Upper lobe of left lung (tissue), 6 donors: ENCODE results near the gene PNPLA7. TPM values are rescaled to one million over a fixed set of nuclear protein-coding genes. Genes with fewer than 3 reads are reported as not detected.
"Not testable (repeated sequence)": the region's sequence is repeated elsewhere in the genome, so short reads cannot be mapped to it uniquely, and the experiment has no call there.

Experiments used
- ATAC-seq, 2 donors: fragments of 200-7000 bp; cut with Tn5 transposase; one replicate each; pipeline ENCODE4 v1.9.1; 2022; ENCODE audit warnings: mild to moderate bottlenecking in 2 of 2, moderate library complexity in 2 of 2; ENCODE audit not compliant: low FRiP score in 2 of 2
- DNase-seq, 2 donors: peaks; one replicate each; pipeline ENCODE4 v3.0.0-alpha.2; 2019 to 2020
- H3K27ac ChIP-seq, 4 donors: fragments of 200-600 bp; sonication (generic); one replicate each; pipeline ENCODE4 v1.5.1; 2016 to 2019
- H3K27me3 ChIP-seq, 4 donors: fragments of 200-600 bp; sonication (generic); one replicate each; pipeline ENCODE4 v1.5.1; 2017 to 2019
- H3K36me3 ChIP-seq, 4 donors: fragments of 200-600 bp; sonication (generic); one replicate each; pipeline ENCODE4 v1.5.1; 2016 to 2019
- H3K4me1 ChIP-seq, 4 donors: fragments of 200-600 bp; sonication (generic); one replicate each; pipeline ENCODE4 v1.5.1; 2018 to 2019
- H3K4me3 ChIP-seq, 4 donors: fragments of 200-600 bp; sonication (generic); one replicate each; pipeline ENCODE4 v1.5.1; 2017 to 2019; ENCODE audit warnings: mild to moderate bottlenecking in 2 of 4, moderate library complexity in 1 of 4
- H3K9me3 ChIP-seq, 4 donors: fragments of 200-600 bp; sonication (generic); one replicate each; pipeline ENCODE4 v1.5.1; 2018 to 2019
- EP300 ChIP-seq, 4 donors: sonication (generic); formaldehyde crosslinking; IDR thresholded peaks; one replicate each; pipeline ENCODE4 v1.5.1; 2017; ENCODE audit warnings: antibody characterized with exemption in 4 of 4, control low read depth in 2 of 4
- POLR2A ChIP-seq, 4 donors: fragments of 450-650 bp; IDR thresholded peaks; one replicate each; pipeline ENCODE4 v1.5.1; 2016 to 2017; ENCODE audit warnings: antibody characterized with exemption in 4 of 4, mild to moderate bottlenecking in 2 of 4
- POLR2AphosphoS5 ChIP-seq, 2 donors: sonication (generic); formaldehyde crosslinking; IDR thresholded peaks; one replicate each; pipeline ENCODE4 v1.5.1; 2017; ENCODE audit warnings: antibody characterized with exemption in 2 of 2
- WGBS, 2 donors: methylation state at CpG; one replicate each; pipeline ENCODE4 v1.1.5; 2017 to 2018; 5-methylcytosine and 5-hydroxymethylcytosine counted together
- total RNA-seq, 6 donors: library from RNA; depleted of rRNA in 4 of 6; stranded (reverse); fragments of >200 nt in 4 of 6; gene quantifications; one replicate each; pipeline versions ENCODE4 v1.1.0 to v1.2.1, GENCODE V29; 2016 to 2021
- TF ChIP-seq, protein P1 (sequence below), 6 experiments: fragments of 450-650 bp in 4 of 6; fragments of 200-600 bp in 2 of 6; sonication (generic) in 2 of 6; IDR thresholded peaks; one replicate each; pipeline ENCODE4 v1.5.1; 2016 to 2019; ENCODE audit warnings: antibody characterized with exemption in 6 of 6
- donor health status: DM: no; HTN: no; CAD: no; lungs with moderate emphysema.
- donor health status: DM: no; HTN: yes; CAD: no; lungs with severe emphysema.

Gene PNPLA7
- total RNA-seq, 6 donors from 2014 or later: 6.0 to 104 (median 14.0) TPM

DNA sequence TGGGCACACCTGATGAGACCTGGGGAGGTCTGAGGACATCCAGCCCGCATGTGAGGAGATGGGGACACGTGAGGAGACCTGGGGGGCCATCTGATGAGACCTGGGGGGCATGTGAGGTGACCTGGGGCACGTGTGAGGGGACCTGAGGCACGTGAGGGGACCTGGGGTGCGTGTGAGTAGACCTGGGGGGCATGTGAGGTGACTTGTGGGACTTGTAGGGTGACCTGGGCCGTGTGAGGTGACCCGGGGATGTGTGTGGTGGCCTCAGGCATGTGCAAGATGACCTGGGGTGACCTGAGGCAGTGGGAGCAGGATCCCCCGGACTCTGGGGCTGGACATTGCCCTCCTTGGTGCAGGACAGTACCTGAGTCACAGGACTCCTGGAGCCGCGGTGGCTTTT lies 30.6 kb downstream of the PNPLA7 start:
- Histone ChIP-seq H3K4me1 (no peaks in the 10 kb centered on the region), H3K27me3 (no peaks in the 10 kb centered on the region), H3K27ac (no peak overlapping the region), H3K4me3 (no peak overlapping the region), H3K9me3 (no peaks in the 10 kb centered on the region), H3K36me3 (no peaks in the 10 kb centered on the region)
- TF ChIP-seq EP300 (IDR thresholded peaks at IDR 0.05) (no peak), POLR2AphosphoS5 (IDR thresholded peaks at IDR 0.05) (no peak)
- WGBS, 2 donors: 88 to 92% methylated on average over 8 to 10 of the region's 10 CpGs
- ATAC-seq (no peak), DNase-seq (no peak)

DNA sequence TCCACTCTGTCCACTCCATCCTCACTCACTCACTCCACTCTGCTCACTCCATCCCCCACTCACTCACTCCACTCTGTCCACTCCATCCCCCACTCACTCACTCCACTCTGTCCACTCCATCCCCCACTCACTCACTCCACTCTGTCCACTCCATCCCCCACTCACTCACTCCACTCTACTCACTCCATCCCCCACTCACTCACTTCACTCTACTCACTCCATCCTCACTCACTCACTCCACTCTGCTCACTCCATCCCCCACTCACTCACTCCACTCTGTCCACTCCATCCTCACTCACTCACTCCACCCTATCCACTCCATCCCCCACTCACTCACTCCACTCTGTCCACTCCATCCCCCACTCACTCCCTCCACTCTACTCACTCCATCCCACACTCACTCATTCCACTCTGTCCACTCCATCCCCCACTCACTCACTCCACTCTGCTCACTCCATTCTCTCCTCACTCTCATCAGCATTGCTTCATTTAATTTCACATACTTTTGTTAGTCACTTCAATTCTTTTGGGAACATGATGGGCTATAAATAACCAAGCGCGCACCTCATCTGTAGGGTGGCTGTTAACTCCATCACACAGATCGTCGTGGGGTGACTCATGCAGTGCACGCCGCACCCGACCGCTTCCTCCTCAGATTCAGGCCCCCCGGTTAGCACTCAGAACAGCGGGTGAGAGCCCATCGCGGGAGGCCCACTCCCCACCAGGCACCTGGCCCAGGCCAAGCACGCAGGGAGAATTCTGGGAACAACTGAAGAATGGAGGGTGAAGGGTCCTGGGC lies 31.3 kb downstream of the PNPLA7 start:
- not testable (repeated sequence) for ATAC-seq, H3K4me1 ChIP-seq, DNase-seq, H3K27me3 ChIP-seq, H3K27ac ChIP-seq, H3K36me3 ChIP-seq, H3K4me3 ChIP-seq, H3K9me3 ChIP-seq
- 88 to 89% methylated on average over 13 of the region's 13 CpGs for WGBS, 2 donors

DNA sequence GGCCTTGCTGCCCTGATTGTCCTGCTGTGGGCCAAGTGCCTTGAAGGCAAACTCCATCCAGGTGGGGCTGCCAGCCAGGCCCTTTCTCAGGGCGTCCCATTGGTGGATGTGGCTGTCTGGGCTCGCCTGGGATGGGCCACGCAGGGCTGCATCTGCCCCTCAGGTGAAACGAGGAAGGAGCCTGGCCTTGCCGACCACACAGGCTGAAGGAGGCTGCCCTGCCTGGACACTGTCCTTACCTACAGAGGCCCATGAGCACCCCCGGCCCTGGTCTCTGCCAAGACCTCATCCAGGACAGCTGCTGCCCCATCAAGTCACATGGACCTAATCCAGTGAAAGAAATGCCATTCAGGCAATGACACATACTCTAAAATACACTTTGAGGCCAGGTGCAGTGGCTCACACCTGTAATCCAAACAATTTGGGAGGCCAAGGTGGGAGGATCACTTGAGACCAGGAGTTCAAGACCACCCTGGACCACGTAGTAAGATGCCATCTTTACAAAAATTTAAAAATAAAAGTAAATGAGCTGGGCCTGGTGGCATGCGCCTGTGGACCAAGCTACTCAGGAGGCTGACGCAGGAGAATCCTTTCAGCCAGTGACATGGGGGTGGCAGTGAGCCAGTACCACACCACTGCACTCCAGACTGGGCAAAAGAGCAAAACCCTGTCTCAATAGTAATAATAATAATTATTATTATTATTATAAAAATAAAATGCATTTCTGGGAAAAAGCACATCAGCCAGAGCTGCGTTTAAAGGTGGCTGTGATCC lies 33.9 kb downstream of the PNPLA7 start:
- no peak overlapping the region for H3K4me3 ChIP-seq
- DNase-seq: no peak
- ATAC-seq: peak in 1 of 2 donors; percentile 49
- no peaks in the 10 kb centered on the region for H3K9me3 ChIP-seq
- no peaks in the 10 kb centered on the region for H3K4me1 ChIP-seq
- H3K36me3 ChIP-seq: no peaks in the 10 kb centered on the region
- TF ChIP-seq, protein P1, sequence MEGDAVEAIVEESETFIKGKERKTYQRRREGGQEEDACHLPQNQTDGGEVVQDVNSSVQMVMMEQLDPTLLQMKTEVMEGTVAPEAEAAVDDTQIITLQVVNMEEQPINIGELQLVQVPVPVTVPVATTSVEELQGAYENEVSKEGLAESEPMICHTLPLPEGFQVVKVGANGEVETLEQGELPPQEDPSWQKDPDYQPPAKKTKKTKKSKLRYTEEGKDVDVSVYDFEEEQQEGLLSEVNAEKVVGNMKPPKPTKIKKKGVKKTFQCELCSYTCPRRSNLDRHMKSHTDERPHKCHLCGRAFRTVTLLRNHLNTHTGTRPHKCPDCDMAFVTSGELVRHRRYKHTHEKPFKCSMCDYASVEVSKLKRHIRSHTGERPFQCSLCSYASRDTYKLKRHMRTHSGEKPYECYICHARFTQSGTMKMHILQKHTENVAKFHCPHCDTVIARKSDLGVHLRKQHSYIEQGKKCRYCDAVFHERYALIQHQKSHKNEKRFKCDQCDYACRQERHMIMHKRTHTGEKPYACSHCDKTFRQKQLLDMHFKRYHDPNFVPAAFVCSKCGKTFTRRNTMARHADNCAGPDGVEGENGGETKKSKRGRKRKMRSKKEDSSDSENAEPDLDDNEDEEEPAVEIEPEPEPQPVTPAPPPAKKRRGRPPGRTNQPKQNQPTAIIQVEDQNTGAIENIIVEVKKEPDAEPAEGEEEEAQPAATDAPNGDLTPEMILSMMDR (IDR thresholded peaks at IDR 0.05): no peak
- TF ChIP-seq POLR2A (IDR thresholded peaks at IDR 0.05) (no peak), POLR2AphosphoS5 (IDR thresholded peaks at IDR 0.05) (no peak), EP300 (IDR thresholded peaks at IDR 0.05) (no peak)
- no peak overlapping the region for H3K27ac ChIP-seq
- no peaks in the 10 kb centered on the region for H3K27me3 ChIP-seq
- WGBS, 2 donors: 82 to 90% methylated on average over 7 to 10 of the region's 10 CpGs

DNA sequence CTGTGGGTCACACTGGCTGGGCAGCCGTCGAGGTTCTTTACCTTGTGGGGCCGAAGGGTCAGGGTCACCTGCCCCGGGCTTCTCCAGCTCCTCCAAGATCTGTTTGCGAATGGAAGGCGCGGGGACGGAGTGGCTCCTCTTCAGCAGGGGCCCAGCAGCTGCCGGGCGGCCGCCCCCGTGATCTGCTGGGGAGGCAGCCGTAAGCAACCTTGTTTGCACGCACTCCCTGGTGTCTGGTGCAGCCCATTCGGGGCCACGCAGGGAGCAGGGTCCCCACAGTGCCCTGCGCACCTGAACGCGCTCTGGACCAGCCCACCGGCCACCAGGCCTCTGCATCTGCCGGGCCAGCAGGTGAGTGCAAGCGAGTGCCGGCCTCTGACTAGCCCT lies 34.9 kb downstream of the PNPLA7 start:
- Histone ChIP-seq H3K4me3 (no peak overlapping the region), H3K27me3 (no peaks in the 10 kb centered on the region), H3K4me1 (no peaks in the 10 kb centered on the region), H3K36me3 (no peaks in the 10 kb centered on the region), H3K27ac (no peak overlapping the region), H3K9me3 (no peaks in the 10 kb centered on the region)
- WGBS, 2 donors: 91 to 100% methylated on average over 1 to 21 of the region's 23 CpGs
- TF ChIP-seq POLR2A (IDR thresholded peaks at IDR 0.05): no peak
- ATAC-seq: no peak
- no peak for DNase-seq

DNA sequence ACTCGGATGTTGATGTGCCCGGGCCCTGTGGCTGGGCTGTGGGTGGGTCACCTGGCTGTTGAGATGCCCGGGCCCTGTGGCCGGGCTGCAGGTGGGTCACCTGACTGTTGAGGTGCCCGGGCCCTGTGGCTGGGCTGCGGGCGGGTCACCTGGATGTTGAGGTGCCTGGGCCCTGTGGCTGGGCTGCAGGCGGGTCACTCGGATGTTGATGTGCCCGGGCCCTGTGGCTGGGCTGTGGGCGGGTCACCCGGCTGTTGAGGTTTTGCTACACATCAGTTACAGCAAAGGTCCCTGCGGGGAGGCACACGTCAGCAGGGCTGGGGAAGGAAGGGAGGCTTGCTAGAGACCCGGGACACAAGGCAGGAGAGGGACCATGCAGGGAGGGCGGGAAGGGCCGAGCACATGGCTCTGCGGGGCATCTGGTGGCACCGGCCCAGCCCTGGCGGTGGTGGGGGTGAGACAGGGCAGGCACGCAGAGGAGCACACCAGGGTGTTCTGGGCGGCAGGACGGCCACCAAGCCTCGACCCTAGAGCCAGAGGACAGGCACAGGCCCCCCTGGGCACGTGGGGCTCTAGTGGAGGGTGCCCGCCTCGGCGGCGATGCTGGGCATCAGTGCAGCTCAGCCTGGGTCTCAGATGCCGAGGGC lies 35.4 kb downstream of the PNPLA7 start:
- no peak overlapping the region for H3K27ac ChIP-seq
- H3K4me3 ChIP-seq: no peak overlapping the region
- no peaks in the 10 kb centered on the region for H3K9me3 ChIP-seq
- ATAC-seq (peak in 1 of 2 donors; percentile 34), DNase-seq (peak in 1 of 2 donors; percentile 82)
- TF ChIP-seq EP300 (IDR thresholded peaks at IDR 0.05) (no peak), POLR2AphosphoS5 (IDR thresholded peaks at IDR 0.05) (no peak), POLR2A (IDR thresholded peaks at IDR 0.05) (no peak)
- TF ChIP-seq, protein P1 (IDR thresholded peaks at IDR 0.05): no peak
- 92 to 94% methylated on average over 9 to 24 of the region's 30 CpGs for WGBS, 2 donors
- no peaks in the 10 kb centered on the region for H3K36me3 ChIP-seq
- no peaks in the 10 kb centered on the region for H3K27me3 ChIP-seq
- no peaks in the 10 kb centered on the region for H3K4me1 ChIP-seq

DNA sequence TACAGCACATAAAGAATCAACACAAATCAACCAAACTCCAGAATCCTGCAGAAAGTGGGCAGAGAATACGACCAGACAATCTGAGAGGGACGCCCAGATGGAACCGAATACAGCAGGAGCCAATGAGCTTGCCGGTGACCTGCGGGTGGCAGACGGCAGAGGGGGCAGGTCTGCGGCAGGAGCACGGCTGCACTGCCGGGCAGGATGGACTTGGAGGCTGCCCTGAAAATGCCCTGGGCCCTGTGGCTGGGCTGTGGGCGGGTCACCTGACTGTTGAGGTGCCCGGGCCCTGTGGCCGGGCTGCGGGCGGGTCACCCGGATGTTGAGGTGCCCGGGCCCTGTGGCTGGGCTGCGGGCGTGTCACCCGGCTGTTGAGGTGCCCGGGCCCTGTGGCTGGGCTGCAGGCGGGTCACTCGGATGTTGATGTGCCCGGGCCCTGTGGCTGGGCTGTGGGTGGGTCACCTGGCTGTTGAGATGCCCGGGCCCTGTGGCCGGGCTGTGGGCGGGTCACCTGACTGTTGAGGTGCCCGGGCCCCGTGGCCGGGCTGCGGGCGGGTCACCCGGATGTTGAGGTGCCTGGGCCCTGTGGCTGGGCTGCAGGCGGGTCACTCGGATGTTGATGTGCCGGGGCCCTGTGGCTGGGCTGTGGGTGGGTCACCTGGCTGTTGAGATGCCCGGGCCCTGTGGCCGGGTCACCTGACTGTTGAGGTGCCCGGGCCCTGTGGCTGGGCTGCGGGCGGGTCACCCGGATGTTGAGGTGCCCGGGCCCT lies 36.2 kb downstream of the PNPLA7 start:
- not testable (repeated sequence) for H3K4me3 ChIP-seq, H3K4me1 ChIP-seq, ATAC-seq, H3K27me3 ChIP-seq, H3K27ac ChIP-seq, H3K9me3 ChIP-seq, H3K36me3 ChIP-seq, DNase-seq
- 81 to 87% methylated on average over 9 to 30 of the region's 42 CpGs for WGBS, 2 donors

DNA sequence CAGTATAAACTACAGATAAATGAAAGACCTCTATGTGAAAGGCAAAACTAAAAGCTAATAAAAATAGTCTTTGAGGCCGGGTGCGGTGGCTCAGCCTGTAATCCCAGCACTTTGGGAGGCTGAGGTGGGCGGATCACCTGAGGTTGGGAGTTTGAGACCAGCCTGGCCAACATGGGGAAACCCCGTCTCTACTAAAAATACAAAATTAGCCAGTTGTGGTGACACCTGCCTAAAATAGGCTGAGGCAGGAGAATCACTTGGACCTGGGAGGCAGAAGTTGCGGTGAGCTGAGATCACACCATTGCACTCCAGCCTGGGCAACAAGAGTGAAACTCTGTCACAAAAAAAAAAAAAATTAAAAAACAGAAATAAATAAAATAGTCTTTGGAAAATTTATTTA lies 37.1 kb downstream of the PNPLA7 start:
- WGBS, 2 donors: 87 to 93% methylated on average over 5 of the region's 5 CpGs
- not testable (repeated sequence) for H3K27ac ChIP-seq, H3K27me3 ChIP-seq, ATAC-seq, H3K9me3 ChIP-seq, DNase-seq, H3K36me3 ChIP-seq, H3K4me1 ChIP-seq, H3K4me3 ChIP-seq
